ENCODE measurements around the gene PRKD2. TPM values are rescaled to one million over a fixed set of nuclear protein-coding genes. Genes with fewer than 3 reads are reported as not detected.

PRKD2 gene
- total RNA-seq, 1 experiment from 2014 or later, result 88.5 TPM

DNA sequence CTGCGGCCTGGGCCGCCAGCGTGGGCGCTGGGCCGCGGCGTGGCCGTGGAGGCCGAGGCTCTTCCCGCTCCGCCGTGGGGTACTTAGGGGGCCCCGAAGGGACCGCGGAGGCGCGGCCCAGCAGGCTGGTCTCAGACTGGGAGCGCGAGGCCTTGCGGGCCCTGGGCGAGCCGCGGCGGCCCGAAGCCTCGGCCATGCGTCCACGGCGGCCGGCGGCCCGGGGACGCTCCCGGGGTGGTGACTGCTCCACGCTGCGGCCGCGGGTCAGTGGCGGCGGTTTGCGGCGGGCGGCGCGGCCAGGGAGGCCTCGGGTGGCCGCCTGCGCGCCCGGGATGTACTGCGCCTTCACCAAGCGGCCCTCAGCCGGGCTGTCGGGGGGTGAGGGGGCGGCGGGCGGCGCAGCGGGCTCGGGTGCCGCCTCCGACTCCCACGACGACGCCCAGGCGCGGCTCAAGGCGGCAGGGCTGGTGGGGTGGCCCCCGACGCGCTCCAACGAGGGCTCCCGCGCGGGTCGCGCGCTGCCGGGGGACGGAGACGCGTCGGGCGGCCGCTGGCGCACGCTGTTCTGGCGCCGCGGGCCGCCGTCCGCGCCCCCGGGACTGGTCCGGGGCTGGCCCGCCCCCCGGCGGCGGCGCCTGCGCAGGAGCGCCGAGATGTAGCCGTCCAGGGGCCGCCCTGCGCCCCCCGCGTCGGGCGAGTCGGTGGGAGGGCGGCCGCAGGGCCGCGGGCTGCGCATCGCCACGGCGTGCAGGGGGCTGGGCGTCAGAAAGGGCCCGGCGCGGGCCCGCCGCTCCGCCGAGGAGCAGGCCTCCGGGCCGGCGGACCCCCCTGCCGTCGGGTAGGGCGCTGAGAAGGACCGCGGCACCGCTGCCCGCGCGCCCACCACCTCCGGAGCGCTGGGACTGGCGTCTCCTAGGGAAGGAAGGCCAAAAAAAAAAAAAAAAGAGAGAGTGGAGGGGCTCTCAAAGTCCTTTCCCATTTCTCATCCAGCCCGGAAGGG is 67.7 kb downstream of the PRKD2 start:
- no peaks in the 10 kb centered on the region for H3F3A ChIP-seq (ENCODE audit: insufficient read depth, low read depth)
- H3K9me3 ChIP-seq (ENCODE audit: insufficient read depth, low read depth), result 0 out of 2 replicates have a peak, but pooled peaks cover 5% of the 10 kb centered on the region
- ChIA-PET CTCF (interaction anchor here (0.6 kb wide), 1 partner anchor 19 kb away, joined by 8 read pairs; no protein-coding TSS in a partner anchor), POLR2A (ENCODE audit: unreplicated experiment) (no interaction called here)
- no peaks in the 10 kb centered on the region for H3K4me1 ChIP-seq (replicated peaks; ENCODE audit: insufficient read depth)
- H3K36me3 ChIP-seq (ENCODE audit: low read depth), result no peaks in the 10 kb centered on the region
- no peak for DNase-seq
- H3K4me2 ChIP-seq, result no peak overlapping the region
- no peaks in the 10 kb centered on the region for H4K20me1 ChIP-seq (ENCODE audit: insufficient read depth)
- H2AFZ ChIP-seq, result no peak overlapping the region
- TF ChIP-seq, protein P1, sequence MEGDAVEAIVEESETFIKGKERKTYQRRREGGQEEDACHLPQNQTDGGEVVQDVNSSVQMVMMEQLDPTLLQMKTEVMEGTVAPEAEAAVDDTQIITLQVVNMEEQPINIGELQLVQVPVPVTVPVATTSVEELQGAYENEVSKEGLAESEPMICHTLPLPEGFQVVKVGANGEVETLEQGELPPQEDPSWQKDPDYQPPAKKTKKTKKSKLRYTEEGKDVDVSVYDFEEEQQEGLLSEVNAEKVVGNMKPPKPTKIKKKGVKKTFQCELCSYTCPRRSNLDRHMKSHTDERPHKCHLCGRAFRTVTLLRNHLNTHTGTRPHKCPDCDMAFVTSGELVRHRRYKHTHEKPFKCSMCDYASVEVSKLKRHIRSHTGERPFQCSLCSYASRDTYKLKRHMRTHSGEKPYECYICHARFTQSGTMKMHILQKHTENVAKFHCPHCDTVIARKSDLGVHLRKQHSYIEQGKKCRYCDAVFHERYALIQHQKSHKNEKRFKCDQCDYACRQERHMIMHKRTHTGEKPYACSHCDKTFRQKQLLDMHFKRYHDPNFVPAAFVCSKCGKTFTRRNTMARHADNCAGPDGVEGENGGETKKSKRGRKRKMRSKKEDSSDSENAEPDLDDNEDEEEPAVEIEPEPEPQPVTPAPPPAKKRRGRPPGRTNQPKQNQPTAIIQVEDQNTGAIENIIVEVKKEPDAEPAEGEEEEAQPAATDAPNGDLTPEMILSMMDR (conservative IDR thresholded peaks at IDR 0.05), result no peak
- TF ChIP-seq EZH2 (IDR thresholded peaks at IDR 0.05; ENCODE audit: low read depth), result no peak
- H3K4me3 ChIP-seq, result no peak overlapping the region
- no peaks in the 10 kb centered on the region for H3K79me2 ChIP-seq (ENCODE audit: low read depth)
- intact Hi-C loops (cut with micrococcal nuclease; ENCODE audit: unreplicated experiment), result no loop called here
- no TSS peak for BruUV-seq (replicated peaks)
- no peak overlapping the region for H3K27ac ChIP-seq
- no peaks in the 10 kb centered on the region; the same call in 1 of the 2 replicates for H3K27me3 ChIP-seq (ENCODE audit: insufficient read depth, low read depth)
- no peaks in the 10 kb centered on the region for H3K9me2 ChIP-seq (ENCODE audit: insufficient read depth)

DNA sequence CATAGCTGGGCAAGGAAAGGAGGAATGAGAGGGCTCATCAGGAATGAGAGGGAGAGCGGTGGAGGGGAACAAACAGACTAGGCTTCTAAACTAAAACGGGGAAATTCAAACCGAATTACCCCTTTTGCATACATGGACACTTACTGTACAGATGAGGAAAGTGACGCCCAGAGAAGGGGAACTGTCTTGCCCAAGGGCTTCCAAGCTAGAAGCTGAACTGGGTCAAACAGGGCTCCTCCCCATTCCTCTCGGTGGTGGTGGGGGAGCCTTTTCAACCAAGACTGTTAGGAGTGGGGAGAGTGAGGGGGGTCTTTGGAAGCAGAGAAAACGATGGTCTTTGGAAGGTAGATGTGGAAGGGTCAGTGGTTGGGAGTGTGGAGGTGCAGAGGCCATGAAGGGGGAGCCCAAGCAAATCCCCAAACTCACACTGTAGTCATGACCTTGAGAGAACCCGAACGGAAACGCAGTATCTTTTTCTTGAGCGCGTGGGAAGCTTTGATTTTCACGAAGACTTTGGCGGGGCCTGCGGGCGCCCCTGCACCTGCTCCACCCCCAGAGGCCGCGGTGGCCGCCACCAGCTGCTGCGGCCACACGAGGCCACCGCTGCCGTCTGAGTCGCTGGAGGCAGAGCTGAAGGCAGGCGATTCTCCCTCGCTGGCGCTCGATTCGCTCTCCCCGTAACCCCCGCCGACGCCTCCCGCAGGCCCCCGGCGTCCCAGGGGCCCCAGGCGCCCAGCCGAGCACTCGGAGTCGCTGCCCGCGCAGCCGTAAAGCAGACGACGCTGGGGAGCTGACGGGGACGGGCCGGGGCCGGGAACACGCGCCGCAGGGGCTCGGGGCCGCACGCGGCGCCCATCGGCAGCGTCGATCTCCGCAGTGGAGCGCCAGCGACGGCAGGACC is 68.6 kb downstream of the PRKD2 start:
- TF ChIP-seq, protein P1 (conservative IDR thresholded peaks at IDR 0.05), result no peak
- TF ChIP-seq EZH2 (IDR thresholded peaks at IDR 0.05; ENCODE audit: low read depth), result no peak
- H3K4me2 ChIP-seq, result no peak overlapping the region
- BruUV-seq (replicated peaks), result no TSS peak

DNA sequence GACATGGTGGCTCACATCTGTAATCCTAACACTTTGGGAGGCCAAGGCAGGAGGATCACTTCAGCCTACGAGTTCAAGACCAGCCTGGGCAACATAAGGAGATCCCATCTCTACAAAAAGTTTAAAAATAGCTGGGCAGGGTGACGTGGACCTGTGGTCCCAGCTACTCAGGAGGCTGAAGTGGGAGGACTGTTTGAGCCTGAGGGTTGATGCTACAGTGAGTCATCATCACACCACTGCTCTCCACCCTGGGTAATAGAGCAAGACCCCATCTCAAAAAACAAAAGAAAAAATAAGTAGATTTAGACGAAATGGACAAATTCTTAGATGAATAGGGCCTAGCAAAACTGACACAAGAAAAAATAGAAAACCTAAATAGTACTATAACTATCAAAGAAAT is 70.5 kb downstream of the PRKD2 start:
- no peaks in the 10 kb centered on the region for H3K4me1 ChIP-seq (replicated peaks; ENCODE audit: insufficient read depth)
- POLR2A ChIA-PET (ENCODE audit: unreplicated experiment), result no interaction called here
- H2AFZ ChIP-seq, result no peak overlapping the region
- CTCF ChIA-PET, result interaction anchor here (0.6 kb wide), 1 partner anchor 29 kb away, joined by 7 read pairs; no protein-coding TSS in a partner anchor
- H3K9me2 ChIP-seq (ENCODE audit: insufficient read depth), result no peaks in the 10 kb centered on the region
- no peak for DNase-seq
- no peaks in the 10 kb centered on the region for H3K79me2 ChIP-seq (ENCODE audit: low read depth)
- H3K27me3 ChIP-seq (ENCODE audit: insufficient read depth, low read depth), result peaks cover 6% of the 10 kb centered on the region; the same call in 1 of the 2 replicates
- no peak overlapping the region for H3K4me2 ChIP-seq
- intact Hi-C loops (cut with micrococcal nuclease; ENCODE audit: unreplicated experiment), result no loop called here
- no peaks in the 10 kb centered on the region; the same call in 1 of the 2 replicates for H3F3A ChIP-seq (ENCODE audit: insufficient read depth, low read depth)
- H3K4me3 ChIP-seq, result no peak overlapping the region
- no peaks in the 10 kb centered on the region for H4K20me1 ChIP-seq (ENCODE audit: insufficient read depth)
- BruUV-seq (replicated peaks), result no TSS peak
- TF ChIP-seq, protein P1 (conservative IDR thresholded peaks at IDR 0.05), result no peak
- no peak for TF ChIP-seq EZH2 (IDR thresholded peaks at IDR 0.05; ENCODE audit: low read depth)
- no peaks in the 10 kb centered on the region for H3K36me3 ChIP-seq (ENCODE audit: low read depth)
- H3K27ac ChIP-seq, result no peak overlapping the region
- 0 out of 2 replicates have a peak, but pooled peaks cover 5% of the 10 kb centered on the region for H3K9me3 ChIP-seq (ENCODE audit: insufficient read depth, low read depth)

More for the DNA sequence above, 68.6 kb downstream of the PRKD2 start:
- Histone ChIP-seq H3K4me1 (replicated peaks; ENCODE audit: insufficient read depth) (no peaks in the 10 kb centered on the region), H3K27ac (no peak overlapping the region), H3K4me3 (no peak overlapping the region), H2AFZ (no peak overlapping the region), H3K79me2 (ENCODE audit: low read depth) (no peaks in the 10 kb centered on the region), H3K36me3 (ENCODE audit: low read depth) (no peaks in the 10 kb centered on the region), H3K27me3 (ENCODE audit: insufficient read depth, low read depth) (no peaks in the 10 kb centered on the region; the same call in 1 of the 2 replicates), H3K9me3 (ENCODE audit: insufficient read depth, low read depth) (0 out of 2 replicates have a peak, but pooled peaks cover 5% of the 10 kb centered on the region), H3K9me2 (ENCODE audit: insufficient read depth) (no peaks in the 10 kb centered on the region), H3F3A (ENCODE audit: insufficient read depth, low read depth) (no peaks in the 10 kb centered on the region), H4K20me1 (ENCODE audit: insufficient read depth) (no peaks in the 10 kb centered on the region)
- ChIA-PET POLR2A (ENCODE audit: unreplicated experiment) (interaction anchor here (0.6 kb wide), 1 partner anchor 883 kb away, joined by 8 read pairs; no protein-coding TSS in a partner anchor), CTCF (interaction anchor here (0.6 kb wide), 1 partner anchor 20 kb away, joined by 8 read pairs; no protein-coding TSS in a partner anchor)
- DNase-seq, result no peak
- intact Hi-C loops (cut with micrococcal nuclease; ENCODE audit: unreplicated experiment), result no loop called here
